ENCODE measurements around the gene SH3RF2. TPM values are rescaled to one million over a fixed set of nuclear protein-coding genes. Genes with fewer than 3 reads are reported as not detected.

The SH3RF2 gene
- total RNA-seq, 3 donors from 2014 or later, result 6.6 to 9.5 (median 9.4) TPM

DNA sequence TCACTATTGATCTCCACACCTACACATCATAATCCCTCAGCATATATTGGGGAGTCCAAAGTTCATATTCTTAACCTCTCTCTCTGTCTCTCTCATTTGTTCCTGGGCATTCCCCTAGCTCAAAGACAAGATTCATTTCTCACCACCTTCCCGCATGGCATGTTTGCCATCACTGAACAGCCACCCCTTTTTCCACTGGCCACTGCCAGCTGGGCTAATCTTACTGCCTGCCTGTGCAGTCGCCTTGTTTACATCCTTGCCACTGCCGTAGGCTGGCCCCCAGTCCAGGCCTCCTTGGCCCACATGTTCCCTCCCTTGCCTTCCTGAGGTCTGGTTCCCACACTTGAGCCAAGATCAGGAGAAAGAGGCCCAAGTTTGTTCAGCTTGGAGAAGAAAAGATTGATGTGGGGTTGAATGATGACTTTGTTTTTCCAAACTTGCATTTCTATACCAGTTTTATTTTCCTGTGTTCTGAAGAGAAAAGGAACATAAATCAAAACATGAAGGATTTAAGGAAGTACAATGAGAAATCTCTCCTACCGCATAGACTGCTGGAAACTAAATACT lies 88.8 kb downstream of the SH3RF2 start:
- Histone ChIP-seq H3K27me3 (no peaks in the 10 kb centered on the region), H3K9me3 (no peaks in the 10 kb centered on the region), H3K4me3 (no peak overlapping the region), H3K36me3 (no peaks in the 10 kb centered on the region), H3K4me1 (no peaks in the 10 kb centered on the region), H3K27ac (no peak overlapping the region)
- intact Hi-C loops (cut with DNase I; ENCODE audit: low total_unique reads), result no loop called here
- no peak for DNase-seq (ENCODE audit: low spot score in 2 of 2)
- TF ChIP-seq POLR2A (IDR thresholded peaks at IDR 0.05) (no peak), POLR2AphosphoS5 (IDR thresholded peaks at IDR 0.05) (no peak)
- TF ChIP-seq, protein P1, sequence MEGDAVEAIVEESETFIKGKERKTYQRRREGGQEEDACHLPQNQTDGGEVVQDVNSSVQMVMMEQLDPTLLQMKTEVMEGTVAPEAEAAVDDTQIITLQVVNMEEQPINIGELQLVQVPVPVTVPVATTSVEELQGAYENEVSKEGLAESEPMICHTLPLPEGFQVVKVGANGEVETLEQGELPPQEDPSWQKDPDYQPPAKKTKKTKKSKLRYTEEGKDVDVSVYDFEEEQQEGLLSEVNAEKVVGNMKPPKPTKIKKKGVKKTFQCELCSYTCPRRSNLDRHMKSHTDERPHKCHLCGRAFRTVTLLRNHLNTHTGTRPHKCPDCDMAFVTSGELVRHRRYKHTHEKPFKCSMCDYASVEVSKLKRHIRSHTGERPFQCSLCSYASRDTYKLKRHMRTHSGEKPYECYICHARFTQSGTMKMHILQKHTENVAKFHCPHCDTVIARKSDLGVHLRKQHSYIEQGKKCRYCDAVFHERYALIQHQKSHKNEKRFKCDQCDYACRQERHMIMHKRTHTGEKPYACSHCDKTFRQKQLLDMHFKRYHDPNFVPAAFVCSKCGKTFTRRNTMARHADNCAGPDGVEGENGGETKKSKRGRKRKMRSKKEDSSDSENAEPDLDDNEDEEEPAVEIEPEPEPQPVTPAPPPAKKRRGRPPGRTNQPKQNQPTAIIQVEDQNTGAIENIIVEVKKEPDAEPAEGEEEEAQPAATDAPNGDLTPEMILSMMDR (IDR thresholded peaks at IDR 0.05), result no peak

DNA sequence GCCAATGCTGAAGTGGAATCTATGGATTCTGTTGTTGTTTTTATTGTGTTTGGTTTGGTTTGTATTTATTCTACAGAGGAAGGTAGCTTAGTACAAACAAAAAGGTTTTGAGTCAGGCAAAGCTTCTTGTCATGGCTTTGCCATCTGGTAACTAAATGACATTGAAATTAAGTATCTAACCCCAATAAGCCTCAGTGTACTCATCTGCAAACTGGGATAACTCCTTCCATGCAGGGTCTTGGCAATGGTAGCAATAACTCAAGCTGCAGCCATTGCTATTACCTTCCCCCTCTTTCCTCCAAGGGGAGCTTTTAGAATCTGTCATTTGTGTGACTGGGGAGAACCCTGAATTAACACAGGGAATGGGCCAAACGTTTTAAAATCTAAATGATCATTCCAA lies 89.3 kb downstream of the SH3RF2 start:
- H3K9me3 ChIP-seq, result no peaks in the 10 kb centered on the region
- no peaks in the 10 kb centered on the region for H3K27me3 ChIP-seq
- H3K27ac ChIP-seq, result no peak overlapping the region
- no peaks in the 10 kb centered on the region for H3K4me1 ChIP-seq
- TF ChIP-seq POLR2A (IDR thresholded peaks at IDR 0.05), result no peak
- no peak for TF ChIP-seq POLR2AphosphoS5 (IDR thresholded peaks at IDR 0.05)
- TF ChIP-seq, protein P1 (IDR thresholded peaks at IDR 0.05), result no peak
- no peak for DNase-seq (ENCODE audit: low spot score in 2 of 2)
- intact Hi-C loops (cut with DNase I; ENCODE audit: low total_unique reads), result no loop called here
- H3K4me3 ChIP-seq, result no peak overlapping the region
- H3K36me3 ChIP-seq, result no peaks in the 10 kb centered on the region

DNA sequence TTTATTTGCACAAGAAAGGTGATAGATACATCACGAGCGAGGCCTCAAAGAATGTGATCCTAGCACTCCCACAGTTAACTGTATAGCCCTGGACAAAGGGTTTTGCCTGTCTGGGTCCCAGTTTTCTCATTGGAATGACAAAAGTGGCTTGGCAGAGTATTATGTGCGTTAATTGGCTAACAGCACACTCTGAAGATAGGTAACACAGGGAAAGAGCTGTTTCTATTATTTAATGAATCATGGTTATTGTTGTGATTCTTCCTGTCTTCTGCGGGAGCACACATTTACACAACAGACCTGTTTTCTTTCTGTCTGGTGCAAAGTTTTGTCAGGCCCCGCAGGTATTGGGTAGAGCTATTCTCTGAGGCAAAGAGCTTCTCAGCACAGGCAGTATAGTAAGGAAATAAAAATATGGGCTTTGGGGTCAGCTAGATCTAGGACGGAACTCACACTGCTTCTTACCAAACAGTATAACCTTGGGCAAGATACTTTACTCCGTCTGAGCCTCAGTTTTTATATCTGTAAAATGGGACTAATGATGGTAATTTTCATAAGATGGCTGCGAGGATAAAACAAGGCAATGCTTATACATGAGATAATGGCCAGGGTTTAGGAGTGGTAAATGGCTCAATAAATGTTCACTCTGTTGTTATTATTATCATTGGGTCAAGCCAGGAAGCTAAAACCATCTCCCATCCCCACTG lies 90.1 kb downstream of the SH3RF2 start:
- H3K9me3 ChIP-seq, result no peaks in the 10 kb centered on the region
- DNase-seq (ENCODE audit: low spot score in 2 of 2), result no peak
- H3K27me3 ChIP-seq, result no peaks in the 10 kb centered on the region
- no peaks in the 10 kb centered on the region for H3K36me3 ChIP-seq
- TF ChIP-seq POLR2AphosphoS5 (IDR thresholded peaks at IDR 0.05) (no peak), POLR2A (IDR thresholded peaks at IDR 0.05) (no peak)
- TF ChIP-seq, protein P1 (IDR thresholded peaks at IDR 0.05), result no peak
- H3K27ac ChIP-seq, result no peak overlapping the region
- no peak overlapping the region for H3K4me3 ChIP-seq
- intact Hi-C loops (cut with DNase I; ENCODE audit: low total_unique reads), result no loop called here
- no peaks in the 10 kb centered on the region for H3K4me1 ChIP-seq

DNA sequence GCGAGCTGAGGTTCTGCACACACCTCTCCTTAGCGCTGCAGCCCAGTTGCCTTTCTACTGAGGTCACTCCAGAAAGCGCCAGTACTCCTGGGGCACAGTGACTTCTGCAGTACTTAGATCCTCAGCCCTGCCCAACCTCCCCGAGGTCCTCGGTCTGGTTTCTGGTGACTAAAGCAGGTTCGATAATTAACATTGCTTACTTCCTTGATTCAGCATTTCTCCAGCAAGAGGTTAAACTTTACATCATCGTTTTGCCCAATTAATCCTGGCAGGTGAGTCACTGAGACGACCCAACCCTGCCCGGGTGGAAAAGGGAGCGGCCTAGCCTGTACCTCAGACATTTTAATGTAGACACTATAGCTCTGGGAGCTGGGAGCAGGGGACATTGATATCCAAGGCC lies 91.4 kb downstream of the SH3RF2 start:
- TF ChIP-seq POLR2A (IDR thresholded peaks at IDR 0.05) (no peak), POLR2AphosphoS5 (IDR thresholded peaks at IDR 0.05) (no peak)
- TF ChIP-seq, protein P1 (IDR thresholded peaks at IDR 0.05), result no peak
- H3K4me3 ChIP-seq, result no peak overlapping the region
- intact Hi-C loops (cut with DNase I; ENCODE audit: low total_unique reads), result no loop called here
- H3K9me3 ChIP-seq, result no peaks in the 10 kb centered on the region
- no peak for DNase-seq (ENCODE audit: low spot score in 2 of 2)
- no peaks in the 10 kb centered on the region for H3K36me3 ChIP-seq
- no peak overlapping the region for H3K27ac ChIP-seq
- no peaks in the 10 kb centered on the region for H3K27me3 ChIP-seq
- no peaks in the 10 kb centered on the region for H3K4me1 ChIP-seq

DNA sequence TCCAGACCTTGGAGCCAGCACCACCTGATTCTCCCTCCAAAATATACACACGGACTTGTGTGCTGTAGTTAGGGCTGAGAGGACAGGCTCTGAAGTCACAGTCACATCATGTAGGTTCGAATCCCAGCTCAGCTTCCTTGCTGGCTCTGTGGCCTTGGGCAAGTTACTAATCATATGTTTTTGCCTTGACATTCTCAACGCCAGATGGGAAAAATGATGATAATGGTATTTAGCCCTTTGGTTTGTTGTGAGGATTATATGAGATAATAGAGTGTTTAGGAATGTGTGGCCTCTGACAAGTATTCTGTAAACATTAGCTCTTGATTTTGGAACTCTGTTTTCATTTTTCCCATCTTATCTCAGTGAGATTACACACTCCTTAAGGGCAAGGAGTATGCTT lies 96.5 kb downstream of the SH3RF2 start:
- no peaks in the 10 kb centered on the region for H3K27me3 ChIP-seq
- H3K36me3 ChIP-seq, result no peaks in the 10 kb centered on the region
- DNase-seq (ENCODE audit: low spot score in 2 of 2), result no peak
- intact Hi-C loops (cut with DNase I; ENCODE audit: low total_unique reads), result loop anchor here (5.0 kb wide), 1 partner anchor 119 kb away; no protein-coding TSS in a partner anchor
- no peak overlapping the region for H3K4me3 ChIP-seq
- no peaks in the 10 kb centered on the region for H3K9me3 ChIP-seq
- no peaks in the 10 kb centered on the region for H3K4me1 ChIP-seq
- no peak overlapping the region for H3K27ac ChIP-seq
- TF ChIP-seq, protein P1 (IDR thresholded peaks at IDR 0.05), result no peak
- TF ChIP-seq POLR2AphosphoS5 (IDR thresholded peaks at IDR 0.05) (no peak), POLR2A (IDR thresholded peaks at IDR 0.05) (no peak)
